HepG2 (cell line): Measurements from ENCODE around the gene ADI1. TPM values are rescaled to one million over a fixed set of nuclear protein-coding genes. Genes with fewer than 3 reads are reported as not detected.
A peak's percentile ranks its signal among the peaks of the same experiment; 100 is the strongest.

Source experiments
- CEBPB ChIP-seq: IDR thresholded peaks from 2 replicates; pipeline ENCODE4 v1.6.1; 2011; ENCODE audit warnings: low read depth, low read length, improper control_type of control experiment, borderline replicate concordance
- CREB1 ChIP-seq, 2 experiments: fragments of 450-650 bp in 1 of 2; IDR thresholded peaks; 2 replicates each; pipeline ENCODE4 v1.6.1; 2016 to 2017; ENCODE audit warnings: control low read depth in 1 of 2, mild to moderate bottlenecking in 1 of 2, missing compliant biosample characterization in 1 of 2, missing genetic modification characterization in 1 of 2
- DMAP1 ChIP-seq: IDR thresholded peaks from 2 replicates; pipeline ENCODE4 v1.6.1; 2016
- GABPB1 ChIP-seq: IDR thresholded peaks from 2 replicates; pipeline ENCODE4 v1.6.1; 2016; ENCODE audit warnings: mild to moderate bottlenecking, missing genetic modification reagents, moderate library complexity, missing compliant biosample characterization
- GLMP ChIP-seq: sonication (generic); formaldehyde crosslinking; IDR thresholded peaks from 2 replicates; pipeline ENCODE4 v1.9.0; 2021; ENCODE audit warnings: missing genetic modification reagents, mild to moderate bottlenecking, borderline replicate concordance
- KDM3A ChIP-seq: IDR thresholded peaks from 2 replicates; pipeline ENCODE4 v1.6.1; 2018; ENCODE audit warnings: low read depth, missing compliant biosample characterization
- NFIB ChIP-seq: sonication (generic); formaldehyde crosslinking; IDR thresholded peaks from 2 replicates; pipeline ENCODE4 v1.9.0; 2021; ENCODE audit warnings: missing genetic modification reagents, mild to moderate bottlenecking, borderline replicate concordance
- PPARG ChIP-seq: conservative IDR thresholded peaks from 2 replicates; pipeline ENCODE4 v1.6.1; 2016; ENCODE audit warnings: missing biosample characterization, missing genetic modification reagents
- RORA ChIP-seq: sonication (generic); formaldehyde crosslinking; IDR thresholded peaks from 2 replicates; pipeline ENCODE4 v1.5.0; 2020; ENCODE audit warnings: mild to moderate bottlenecking, missing genetic modification reagents, moderate library complexity
- SRSF4 ChIP-seq: fragments of 200-400 bp; formaldehyde crosslinking; IDR thresholded peaks from one replicate; pipeline ENCODE4 v1.6.1; 2018; ENCODE audit warnings: mild to moderate bottlenecking, low read depth, low read length, moderate library complexity; ENCODE audit not compliant: poor library complexity, severe bottlenecking
- THAP9 ChIP-seq: sonication (generic); formaldehyde crosslinking; IDR thresholded peaks from 2 replicates; pipeline ENCODE4; 2020; ENCODE audit warnings: missing genetic modification reagents, mild to moderate bottlenecking, borderline replicate concordance
- ZBTB10 ChIP-seq: sonication (generic); formaldehyde crosslinking; IDR thresholded peaks from 2 replicates; pipeline ENCODE4 v1.4.0; 2020; ENCODE audit warnings: missing genetic modification reagents, borderline replicate concordance
- ZFP36L1 ChIP-seq: sonication (generic); formaldehyde crosslinking; IDR thresholded peaks from 2 replicates; pipeline ENCODE4 v1.8.0; 2022; ENCODE audit warnings: mild to moderate bottlenecking, missing genetic modification reagents, moderate library complexity
- ZNF367 ChIP-seq: sonication (generic); formaldehyde crosslinking; IDR thresholded peaks from 2 replicates; pipeline ENCODE4 v1.4.0; 2020; ENCODE audit warnings: missing genetic modification reagents, borderline replicate concordance
- ZNF432 ChIP-seq: sonication (generic); formaldehyde crosslinking; IDR thresholded peaks from 2 replicates; pipeline ENCODE4 v1.5.0; 2020; ENCODE audit warnings: missing genetic modification reagents, mild to moderate bottlenecking, borderline replicate concordance
- ZNF552 ChIP-seq: sonication (generic); formaldehyde crosslinking; IDR thresholded peaks from 2 replicates; pipeline ENCODE4 v1.9.0; 2022; ENCODE audit warnings: missing genetic modification reagents, mild to moderate bottlenecking, borderline replicate concordance
- ZNF570 ChIP-seq: sonication (generic); formaldehyde crosslinking; IDR thresholded peaks from 2 replicates; pipeline ENCODE4 v1.4.0; 2020; ENCODE audit warnings: mild to moderate bottlenecking, missing genetic modification reagents, borderline replicate concordance
- ZNF770 ChIP-seq: sonication (generic); formaldehyde crosslinking; IDR thresholded peaks from 2 replicates; pipeline ENCODE4 v1.5.0; 2020; ENCODE audit warnings: mild to moderate bottlenecking, missing genetic modification reagents
- ZNF782 ChIP-seq: sonication (generic); formaldehyde crosslinking; IDR thresholded peaks from 2 replicates; pipeline ENCODE4 v1.4.0; 2020; ENCODE audit warnings: missing genetic modification reagents, mild to moderate bottlenecking, borderline replicate concordance
- ZSCAN31 ChIP-seq: sonication (generic); formaldehyde crosslinking; IDR thresholded peaks from 2 replicates; pipeline ENCODE4 v1.5.0; 2020; ENCODE audit warnings: low read depth, mild to moderate bottlenecking, missing genetic modification reagents
- polyA plus RNA-seq, 8 experiments: library from polyadenylated mRNA; depleted of rRNA in 3 of 8; stranded (reverse) in 7 of 8; unstranded in 1 of 8; fragments of >200 nt; fragmentation: Illumina TruSeq in 4 of 8; extraction: Trizol in 4 of 8; gene quantifications; 2 replicates each; pipeline versions ENCODE4 v1.2.1 to v1.2.3, GENCODE V29; 2011 to 2016; ENCODE audit warnings: low read depth in 4 of 8, missing spikeins in 1 of 8, mixed read lengths in 1 of 8; ENCODE audit not compliant: insufficient read depth in 1 of 8
- total RNA-seq, 5 experiments: library from RNA; depleted of rRNA; stranded (reverse); fragments of >200 nt; fragmentation: Illumina TruSeq; extraction: Trizol; gene quantifications; 2 replicates each; pipeline ENCODE4 v1.2.3, GENCODE V29; 2016; ENCODE audit warnings: low read depth in 1 of 5

Gene ADI1
- total and polyA plus RNA-seq, 2 of the 13 experiments (the other 11 are each of a cell fraction or from before 2014, with no cell fraction given), result 28.7 to 123 TPM

GRCh38 chr2:3518496-3519254 lies 656 bp downstream of the ADI1 start (continued):
- no peak; the same call in 1 of the 2 replicates for TF ChIP-seq ZNF782 (CRISPR knock-in tag)
- peak; percentile 90 for TF ChIP-seq GABPB1 (CRISPR knock-in tag)
- no peak; the same call in 1 of the 2 replicates for TF ChIP-seq PPARG (CRISPR knock-in tag)
- no peak for TF ChIP-seq ZNF367 (CRISPR knock-in tag)
- no peak for TF ChIP-seq NFIB (CRISPR knock-in tag)
- no peak for TF ChIP-seq GLMP (CRISPR knock-in tag)
- TF ChIP-seq ZNF552, result no peak
- TF ChIP-seq ZSCAN31 (CRISPR knock-in tag), result no peak
- TF ChIP-seq ZNF770 (CRISPR knock-in tag), result no peak
- TF ChIP-seq DMAP1, result no peak; the same call in 1 of the 2 replicates
- no peak for TF ChIP-seq ZNF432
- TF ChIP-seq SRSF4, result peak; percentile 98
- TF ChIP-seq CREB1 (IDR thresholded peaks at IDR 0.05), result peak; percentile 1; the same call in 1 of the 2 replicates
- TF ChIP-seq CREB1 (CRISPR knock-in tag; IDR thresholded peaks at IDR 0.05), result no peak
- TF ChIP-seq ZNF570 (CRISPR knock-in tag), result no peak
- peak; percentile 74; the same call in 1 of the 2 replicates for TF ChIP-seq ZBTB10
- TF ChIP-seq RORA, result no peak
- no peak for TF ChIP-seq CEBPB
- no peak for TF ChIP-seq ZFP36L1 (CRISPR knock-in tag)
- TF ChIP-seq KDM3A, result no peak
- peak; percentile 68; the same call in 1 of the 2 replicates for TF ChIP-seq THAP9
